A204.1 (cell line): ENCODE results near the gene ERG.

Source experiments
- FAIRE-seq: peaks from 2 replicates; lab custom pipeline; 2012; peaks lifted over from hg19 to GRCh38; lab: Jason Lieb, UNC

ERG gene

DNA sequence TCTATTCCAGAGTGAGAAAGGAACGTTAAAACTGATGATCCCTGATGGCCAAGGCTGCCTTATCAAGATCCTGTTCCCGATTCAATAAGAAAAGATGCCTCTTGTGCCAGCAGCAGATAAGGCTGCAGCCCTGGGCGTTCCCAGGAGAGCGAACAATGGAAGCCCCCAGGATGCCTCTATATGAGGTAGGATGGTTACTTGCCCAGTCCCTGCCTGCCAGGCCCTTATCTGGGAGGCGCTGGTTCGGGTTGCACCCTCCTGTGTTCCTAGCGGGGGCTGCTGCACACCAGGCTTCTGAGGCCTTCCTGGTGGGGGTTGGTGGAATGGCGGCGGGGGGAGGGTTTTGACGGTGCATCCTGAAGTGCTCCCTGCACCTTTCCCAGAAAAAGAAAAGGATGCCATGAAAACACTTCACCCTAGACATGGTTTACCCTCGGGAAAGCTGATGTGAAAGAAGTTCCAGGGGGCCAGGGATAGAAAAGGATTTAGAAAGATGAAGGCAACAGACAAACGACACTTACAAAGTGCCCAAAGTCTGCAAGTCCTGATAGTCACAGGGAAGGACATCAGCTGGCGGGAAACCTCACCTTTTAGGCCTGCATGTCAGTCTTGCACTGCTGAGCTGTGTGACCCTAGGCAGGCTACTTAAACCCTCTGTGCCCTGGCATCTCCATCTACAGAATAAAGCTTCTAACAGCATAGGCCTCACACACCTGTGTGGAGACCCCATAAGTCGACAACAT lies 141.2 kb downstream of the ERG start:
- FAIRE-seq, result no peak

DNA sequence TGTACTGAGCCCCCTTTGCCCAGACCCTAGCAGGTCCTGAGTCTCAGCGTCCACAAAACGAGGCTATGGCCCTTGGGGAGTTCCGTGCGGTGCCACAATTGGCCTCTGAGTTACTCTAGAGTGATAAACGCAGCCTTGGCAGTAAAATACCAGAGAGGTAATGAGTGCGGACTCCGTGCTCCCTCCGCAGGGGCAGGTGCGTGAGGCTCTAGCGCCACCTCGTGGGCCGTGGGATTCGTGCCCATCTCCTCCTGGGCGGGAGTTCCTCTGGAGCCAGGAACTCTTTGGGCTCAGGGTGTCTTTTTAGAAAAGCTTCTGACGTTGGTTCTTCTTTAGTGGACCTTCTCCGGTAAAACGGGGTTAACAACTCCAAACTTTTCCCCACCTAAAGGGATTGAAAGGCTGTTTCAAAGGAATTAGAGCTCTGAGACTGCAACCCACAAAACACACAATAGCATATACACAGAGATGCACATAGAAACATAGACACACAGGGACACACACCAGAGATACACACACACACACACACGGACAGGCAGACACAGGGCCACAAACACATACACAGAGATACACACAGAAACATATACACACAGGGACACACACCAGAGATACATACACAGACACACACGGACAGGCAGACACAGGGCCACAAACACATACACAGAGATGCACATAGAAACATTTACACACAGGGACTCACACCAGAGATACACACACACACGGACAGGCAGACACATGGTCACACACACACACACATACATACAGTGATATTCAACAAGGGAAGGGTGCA lies 142.1 kb downstream of the ERG start:
- FAIRE-seq, result no peak

- FAIRE-seq, result no peak
These were observed 142.9 kb downstream of the ERG start for GRCh38 chr21:38355353-38355752.

DNA sequence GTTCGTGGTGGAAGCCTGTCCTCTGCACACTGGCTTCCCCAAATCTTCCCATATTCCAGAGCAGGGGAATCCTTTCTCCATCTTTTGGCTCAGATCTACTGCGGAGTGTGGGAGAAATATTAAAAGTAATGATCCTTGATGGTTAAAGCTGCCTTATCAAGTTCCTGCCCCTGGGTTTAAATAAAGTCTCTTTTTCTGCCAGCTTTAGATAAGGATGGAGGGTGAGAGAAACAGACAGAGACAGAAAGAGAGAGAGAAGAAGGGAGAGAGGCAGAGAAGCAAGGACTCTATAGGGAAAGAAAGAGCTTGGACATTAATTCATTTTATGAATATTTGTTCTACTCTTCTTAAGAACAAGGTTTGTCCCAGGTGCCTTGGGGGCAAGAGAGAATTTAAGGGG lies 143.5 kb downstream of the ERG start:
- FAIRE-seq, result no peak

DNA sequence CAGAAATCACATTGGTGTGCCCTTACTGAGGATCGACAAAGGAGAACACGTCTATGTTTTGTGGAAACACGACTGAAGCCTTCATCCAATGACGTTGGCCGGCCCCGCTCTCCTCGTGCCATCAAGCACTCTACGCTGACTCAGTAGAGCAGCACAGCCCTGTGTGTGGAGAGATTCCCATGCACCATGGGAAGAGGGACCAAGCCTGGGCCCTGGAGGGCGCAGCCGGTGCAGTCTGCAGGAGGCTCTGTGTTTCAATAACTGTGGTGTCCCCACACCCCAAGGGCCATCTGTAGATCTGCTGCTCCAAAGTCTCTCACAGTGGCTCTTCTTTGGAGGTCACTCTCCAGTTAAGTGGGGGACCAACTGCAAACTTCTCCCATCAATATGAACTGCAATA lies 144.0 kb downstream of the ERG start:
- FAIRE-seq, result no peak

- no peak for FAIRE-seq
These were observed 145.6 kb downstream of the ERG start for GRCh38 chr21:38352536-38353219.

- no peak for FAIRE-seq
These were observed 146.2 kb downstream of the ERG start for GRCh38 chr21:38351961-38352521.

DNA sequence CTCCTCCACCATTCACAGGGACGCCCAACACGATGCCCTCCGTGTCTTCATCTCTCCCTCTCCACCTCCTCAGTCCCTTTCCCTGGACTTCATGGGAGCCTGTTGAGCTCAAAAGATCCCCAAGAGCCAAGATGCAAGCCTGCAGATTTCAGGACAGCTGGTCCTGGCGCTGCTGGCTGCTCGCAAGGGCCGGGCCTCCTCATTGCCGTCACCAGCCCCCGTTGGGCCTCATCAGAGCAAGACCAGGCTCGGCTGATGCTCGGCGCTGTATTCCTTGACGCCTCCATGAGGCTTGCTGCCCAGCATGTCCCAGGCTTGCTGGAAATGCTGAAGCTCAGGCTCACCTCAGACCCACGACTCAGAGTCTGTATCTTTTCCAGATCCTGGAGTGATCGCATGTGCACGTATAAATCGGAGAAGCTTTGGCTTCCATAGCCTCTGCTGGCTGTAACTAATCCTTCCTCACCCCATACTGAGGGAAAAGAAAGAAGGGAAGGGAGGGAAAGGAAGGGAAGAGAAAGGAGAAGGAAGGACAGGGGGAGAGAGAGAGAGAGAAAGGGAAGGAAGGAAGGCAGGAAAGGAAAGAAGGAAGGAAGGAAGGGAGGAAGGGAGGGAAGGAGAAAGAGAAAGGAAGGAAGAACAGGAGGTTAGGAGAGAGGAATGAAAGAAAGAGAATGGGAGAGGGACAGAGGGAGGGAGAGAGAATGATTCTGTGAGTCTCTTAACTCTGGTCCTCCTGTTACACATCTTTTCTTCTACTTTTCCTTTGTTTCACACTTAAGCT lies 146.9 kb downstream of the ERG start:
- no peak for FAIRE-seq

DNA sequence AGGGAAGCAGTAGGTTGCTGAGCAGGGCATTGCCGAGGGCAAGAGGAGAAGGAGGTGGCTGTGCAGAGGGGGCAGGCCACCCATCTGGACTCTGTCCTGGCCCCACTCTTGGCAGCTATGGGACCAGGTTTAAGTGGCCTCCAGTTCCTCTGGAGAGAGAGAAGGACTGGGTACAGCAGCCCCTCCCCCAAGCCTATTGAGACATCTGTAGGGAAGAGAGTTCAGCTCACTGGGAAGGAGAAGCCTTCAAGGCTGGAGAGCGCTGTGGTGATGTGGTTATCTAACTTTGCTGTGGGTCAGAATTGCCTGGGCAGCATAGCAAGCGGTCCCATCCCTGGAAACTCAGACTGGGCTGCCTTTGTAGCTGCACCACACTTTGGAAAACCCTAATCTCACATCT lies 147.6 kb downstream of the ERG start:
- FAIRE-seq, result no peak

GRCh38 chr21:38349977-38350376 lies 148.3 kb downstream of the ERG start:
- no peak for FAIRE-seq

DNA sequence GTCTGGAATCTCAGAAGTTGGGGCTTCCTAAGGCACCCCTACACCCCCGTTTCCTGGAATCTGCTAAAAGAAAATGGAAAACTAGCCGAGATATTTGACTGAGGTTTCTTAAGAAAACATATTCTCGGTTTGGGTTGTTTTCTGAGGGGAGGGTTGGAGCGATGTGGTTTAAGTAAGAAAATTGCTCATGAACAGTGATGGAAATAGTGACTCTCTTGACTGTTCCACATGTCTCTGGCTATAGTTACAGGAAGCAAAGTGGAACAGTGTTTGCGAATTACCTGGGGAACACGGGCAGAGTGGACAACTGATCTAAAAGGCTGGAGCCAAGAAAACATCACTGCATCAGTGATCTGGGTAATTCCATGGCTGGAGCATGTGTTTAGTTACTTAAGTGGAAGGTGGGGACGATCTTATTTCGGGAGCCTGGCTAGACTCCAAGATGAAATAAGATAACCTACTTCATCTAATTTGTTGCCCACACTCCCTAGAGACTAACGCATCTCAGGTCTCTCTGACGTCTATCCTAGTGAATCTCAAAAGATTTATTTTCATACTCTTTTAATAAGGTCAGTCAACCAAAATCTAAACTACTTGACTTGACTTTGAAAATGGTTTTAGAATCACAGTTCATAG lies 149.0 kb downstream of the ERG start:
- no peak for FAIRE-seq

DNA sequence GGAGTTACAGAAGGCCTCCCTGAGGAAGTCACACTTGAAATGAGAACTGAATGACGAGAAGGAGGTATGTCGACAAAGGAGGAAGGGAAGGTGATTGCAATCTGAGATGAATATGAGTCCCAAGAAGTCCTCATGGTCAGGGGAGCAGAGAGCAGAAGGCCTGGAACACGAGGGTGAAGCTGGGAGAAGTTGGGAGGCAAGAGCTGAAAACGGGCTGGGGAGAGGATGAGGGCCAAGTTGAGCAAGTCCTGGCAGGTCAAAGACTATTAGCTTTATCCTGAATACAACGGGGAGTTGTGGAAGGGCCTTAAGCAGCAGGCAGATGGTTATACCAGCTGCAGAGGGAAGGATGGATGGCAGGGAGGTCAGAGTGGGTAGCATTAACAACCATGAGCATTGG lies 152.0 kb downstream of the ERG start:
- FAIRE-seq, result no peak

GRCh38 chr21:38343691-38344090 lies 154.6 kb downstream of the ERG start:
- no peak for FAIRE-seq

- no peak for FAIRE-seq
These were observed 155.5 kb downstream of the ERG start for GRCh38 chr21:38342739-38343138.

GRCh38 chr21:38341546-38342012 lies 156.7 kb downstream of the ERG start:
- no peak for FAIRE-seq

GRCh38 chr21:38340131-38340530 lies 158.1 kb downstream of the ERG start:
- no peak for FAIRE-seq

GRCh38 chr21:38337793-38338192 lies 160.5 kb downstream of the ERG start:
- FAIRE-seq, result no peak

- FAIRE-seq, result no peak
These were observed 163.4 kb downstream of the ERG start for GRCh38 chr21:38334866-38335265.

- no peak for FAIRE-seq
These were observed 164.7 kb downstream of the ERG start for GRCh38 chr21:38333301-38334272.

DNA sequence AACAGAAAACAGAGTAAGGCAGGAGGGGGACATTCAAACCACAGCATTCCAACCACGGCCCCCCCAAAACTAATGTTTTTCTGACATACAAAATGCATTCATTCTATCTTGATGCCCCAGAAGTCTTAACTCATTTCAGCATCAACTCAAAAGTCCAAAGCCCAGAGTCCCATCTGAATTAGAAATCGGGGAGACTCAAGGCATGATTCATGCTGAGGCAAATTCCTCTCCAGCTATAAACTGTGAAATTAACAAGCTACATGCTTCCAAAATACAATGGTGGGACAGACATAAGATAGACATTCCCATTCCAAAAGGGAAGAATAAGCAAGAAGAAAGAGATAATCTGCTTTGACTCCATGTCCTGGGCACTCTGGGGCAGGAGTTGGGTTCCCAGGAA lies 167.6 kb downstream of the ERG start:
- no peak for FAIRE-seq
